H1 (cell line): Measurements from ENCODE around the gene YBX2. TPM values are rescaled to one million over a fixed set of nuclear protein-coding genes. Genes with fewer than 3 reads are reported as not detected.

Experiments used
- CEBPB ChIP-seq: IDR thresholded peaks from 2 replicates; pipeline ENCODE4 v1.6.1; 2012; ENCODE audit warnings: low read depth, low read length
- polyA plus RNA-seq, 7 experiments: library from polyadenylated mRNA; depleted of rRNA in 3 of 7; stranded (reverse) in 5 of 7; unstranded in 2 of 7; fragments of >200 nt in 5 of 7; fragments of 200-250 nt in 2 of 7; gene quantifications; 1 replicate in 5 of 7; 2 replicates in 1 of 7; 4 replicates in 1 of 7; pipeline versions ENCODE4 v1.2.1 to v1.2.3, GENCODE V29; 2011 to 2013; ENCODE audit warnings: missing spikeins in 2 of 7, mixed read lengths in 2 of 7
- total RNA-seq: library from RNA; stranded (reverse); fragmentation: NEBNext Ultra II Directional; extraction: Animal tissue kit (Norgen Biotek cat#: 25700); gene quantifications from 2 replicates; pipeline ENCODE4 v1.2.1, GENCODE V29; 2021

The YBX2 gene
- total and polyA plus RNA-seq, 2 of the 8 experiments (the other 6 are each of a cell fraction or from before 2014, with no cell fraction given) = 19.2 to 30.5 TPM

GRCh38 chr17:7327501-7327900 is 33.1 kb upstream of the YBX2 start (continued):
- no peak for TF ChIP-seq CEBPB
- TF ChIP-seq, all 59 proteins: peak for 0
